Loucy (cell line): ENCODE results near the gene GPRC5C.

Experiments
- H2AFZ ChIP-seq: fragments of 200-600 bp; sonication (generic); 2 replicates; pipeline ENCODE4 v1.6.0; 2016; ENCODE audit warnings: antibody characterized with exemption, mild to moderate bottlenecking, low read length, moderate library complexity
- H3F3A ChIP-seq: fragments of 200-600 bp; 2 replicates; pipeline ENCODE4 v1.6.0; 2016; ENCODE audit warnings: antibody characterized with exemption, low read depth, mild to moderate bottlenecking
- H3K27me3 ChIP-seq: fragments of 200-600 bp; sonication (generic); 2 replicates; pipeline ENCODE4 v1.6.1; 2014; ENCODE audit warnings: low read length, mild to moderate bottlenecking; ENCODE audit not compliant: insufficient read depth, poor library complexity, severe bottlenecking
- H3K36me3 ChIP-seq: fragments of 200-600 bp; sonication (generic); 2 replicates; pipeline ENCODE4 v1.6.1; 2016; ENCODE audit warnings: low read length; ENCODE audit not compliant: insufficient read depth
- H3K4me1 ChIP-seq: fragments of 200-600 bp; sonication (generic); 2 replicates; pipeline ENCODE4 v1.5.1; 2014; ENCODE audit warnings: low read length, mild to moderate bottlenecking; ENCODE audit not compliant: insufficient read depth, poor library complexity, severe bottlenecking
- H3K4me2 ChIP-seq: fragments of 200-600 bp; sonication (generic); 2 replicates; pipeline ENCODE4 v1.6.0; 2014; ENCODE audit warnings: antibody characterized with exemption, low read length, low read depth, mild to moderate bottlenecking; ENCODE audit not compliant: poor library complexity, severe bottlenecking
- H3K4me3 ChIP-seq: fragments of 200-600 bp; sonication (generic); 2 replicates; pipeline ENCODE4 v1.5.1; 2014; ENCODE audit warnings: low read length, mild to moderate bottlenecking, mixed read lengths; ENCODE audit not compliant: poor library complexity, severe bottlenecking
- H3K79me2 ChIP-seq: fragments of 200-600 bp; sonication (generic); 2 replicates; pipeline ENCODE4 v1.6.1; 2014; ENCODE audit warnings: low read length; ENCODE audit not compliant: insufficient read depth
- H3K9ac ChIP-seq: fragments of 200-600 bp; sonication (generic); 2 replicates; pipeline ENCODE4 v1.6.0; 2014; ENCODE audit warnings: mild to moderate bottlenecking, low read depth, low read length, moderate library complexity; ENCODE audit not compliant: poor library complexity, severe bottlenecking
- H3K9me2 ChIP-seq: fragments of 200-600 bp; sonication (generic); replicated peaks from 2 replicates; pipeline ENCODE4 v1.6.1; 2016; ENCODE audit warnings: low read depth, low read length, mixed read lengths
- H3K9me3 ChIP-seq: fragments of 200-600 bp; sonication (generic); 2 replicates; pipeline ENCODE4 v1.6.1; 2014; ENCODE audit warnings: mild to moderate bottlenecking, antibody characterized with exemption, low read length, low read depth; ENCODE audit not compliant: insufficient read depth
- H4K20me1 ChIP-seq: fragments of 200-600 bp; sonication (generic); 2 replicates; pipeline ENCODE4 v1.6.0; 2014; ENCODE audit warnings: antibody characterized with exemption, low read length, mild to moderate bottlenecking; ENCODE audit not compliant: insufficient read depth, poor library complexity, severe bottlenecking
- CTCF ChIP-seq: fragments of 200-600 bp; sonication (generic); conservative IDR thresholded peaks from 2 replicates; pipeline ENCODE4 v1.5.1; 2014; ENCODE audit warnings: mild to moderate bottlenecking, antibody characterized with exemption, low read length
- EZH2phosphoT487 ChIP-seq: fragments of 200-600 bp; IDR thresholded peaks from 2 replicates; pipeline ENCODE4 v1.6.1; 2018; ENCODE audit warnings: antibody characterized with exemption, mild to moderate bottlenecking, moderate library complexity, borderline replicate concordance

The GPRC5C gene

GRCh38 chr17:74453665-74454196, 21.8 kb downstream of the GPRC5C start:
- Histone ChIP-seq H3K9me3 (no peaks in the 10 kb centered on the region), H3K4me1 (no peaks in the 10 kb centered on the region), H4K20me1 (no peaks in the 10 kb centered on the region), H3K27me3 (peaks cover 4% of the 10 kb centered on the region), H2AFZ (no peak overlapping the region), H3K4me3 (no peak overlapping the region), H3K4me2 (no peak overlapping the region), H3F3A (no peaks in the 10 kb centered on the region), H3K79me2 (no peaks in the 10 kb centered on the region), H3K9me2 (no peaks in the 10 kb centered on the region), H3K36me3 (no peaks in the 10 kb centered on the region), H3K9ac (no peak overlapping the region)
- TF ChIP-seq CTCF (no peak), EZH2phosphoT487 (no peak)

GRCh38 chr17:74454197-74455024, 22.5 kb downstream of the GPRC5C start:
- no peak overlapping the region for H3K4me3 ChIP-seq

GRCh38 chr17:74455025-74455545, 23.2 kb downstream of the GPRC5C start:
- H3K9me2 ChIP-seq, result no peaks in the 10 kb centered on the region
- H3K9ac ChIP-seq, result no peak overlapping the region
- H3K79me2 ChIP-seq, result no peaks in the 10 kb centered on the region
- no peaks in the 10 kb centered on the region for H3K36me3 ChIP-seq
- no peaks in the 10 kb centered on the region for H4K20me1 ChIP-seq
- no peaks in the 10 kb centered on the region for H3K9me3 ChIP-seq
- no peak overlapping the region for H3K4me3 ChIP-seq
- no peaks in the 10 kb centered on the region for H3K4me1 ChIP-seq
- peaks cover 12% of the 10 kb centered on the region for H3K27me3 ChIP-seq
- TF ChIP-seq CTCF (no peak), EZH2phosphoT487 (no peak)
- H2AFZ ChIP-seq, result no peak overlapping the region
- H3F3A ChIP-seq, result no peaks in the 10 kb centered on the region
- no peak overlapping the region for H3K4me2 ChIP-seq

More at GRCh38 chr17:74454197-74455024, 22.5 kb downstream of the GPRC5C start:
- Histone ChIP-seq H4K20me1 (no peaks in the 10 kb centered on the region), H3K9me2 (no peaks in the 10 kb centered on the region), H3K27me3 (peaks cover 5% of the 10 kb centered on the region), H3K9ac (no peak overlapping the region), H3K4me1 (no peaks in the 10 kb centered on the region), H3F3A (no peaks in the 10 kb centered on the region), H3K9me3 (no peaks in the 10 kb centered on the region), H3K36me3 (no peaks in the 10 kb centered on the region), H3K79me2 (no peaks in the 10 kb centered on the region), H3K4me2 (no peak overlapping the region), H2AFZ (no peak overlapping the region)
- TF ChIP-seq CTCF, result no peak
